Measurements from ENCODE around the gene IRF5.

Gene IRF5

DNA sequence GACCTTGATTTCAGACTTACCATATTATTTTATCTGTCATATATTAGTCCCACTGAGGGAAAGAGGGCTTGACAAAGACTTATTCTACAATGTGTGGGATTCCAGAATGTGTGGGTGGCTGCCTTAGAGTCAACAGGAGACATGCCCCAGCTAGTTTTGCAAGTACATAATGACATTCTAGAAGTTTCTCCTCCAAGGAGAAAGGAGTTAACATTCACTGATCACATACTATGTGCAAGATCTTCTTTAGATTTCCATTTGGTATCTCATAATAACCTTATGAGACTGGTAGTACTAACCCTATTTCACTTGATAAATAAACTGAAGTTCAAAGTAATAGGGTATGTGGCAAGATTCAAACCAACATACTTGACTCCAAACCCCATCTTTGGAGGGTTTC, 25.2 kb downstream of the IRF5 start:
- no peak overlapping the region for H3K4me3 ChIP-seq (ENCODE audit: low read depth, low read length)
- no peak for TF ChIP-seq CTCF (IDR thresholded peaks at IDR 0.05; ENCODE audit: borderline replicate concordance, insufficient read depth, low read depth, low read length)

DNA sequence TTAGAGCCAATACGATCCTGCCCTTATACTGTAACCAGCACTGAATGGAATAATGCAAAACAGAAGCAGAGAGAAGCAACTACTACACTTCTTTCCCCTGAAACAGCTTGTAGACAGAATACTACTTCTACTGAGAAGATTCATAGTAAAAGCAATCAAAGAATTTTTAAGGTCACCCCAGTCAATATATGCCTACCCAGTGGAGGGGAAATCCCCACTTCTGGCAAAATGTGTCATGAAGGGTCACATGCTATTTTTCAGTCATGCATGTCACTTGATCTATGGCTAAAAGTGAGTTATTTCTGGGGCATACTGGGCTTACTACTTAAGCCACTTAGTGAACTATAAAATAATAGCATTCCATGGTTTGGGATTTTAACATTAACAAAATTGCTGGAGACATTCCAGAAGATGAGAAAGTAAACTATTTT, 25.6 kb downstream of the IRF5 start:
- no peak for TF ChIP-seq CTCF (IDR thresholded peaks at IDR 0.05; ENCODE audit: borderline replicate concordance, insufficient read depth, low read depth, low read length)

DNA sequence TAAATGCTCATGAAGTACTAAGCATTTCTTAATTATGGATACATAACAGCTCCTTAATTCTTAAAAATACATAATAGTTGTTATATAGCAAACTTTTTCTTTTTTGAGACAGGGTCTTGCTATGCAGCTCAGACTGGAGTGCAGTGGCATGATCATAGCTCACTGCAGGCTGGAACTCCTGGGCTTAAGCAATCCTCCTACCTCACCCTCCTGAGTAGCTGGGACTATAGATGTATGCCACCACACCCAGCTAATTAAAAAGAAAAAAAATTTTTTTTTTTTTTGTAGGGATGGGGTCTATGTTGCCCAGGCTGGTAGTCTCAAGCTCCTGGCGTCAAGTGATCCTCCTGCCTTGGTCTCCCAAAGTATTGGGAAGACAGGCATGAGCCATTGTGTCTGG, 30.9 kb downstream of the IRF5 start:
- TF ChIP-seq CTCF (IDR thresholded peaks at IDR 0.05; ENCODE audit: borderline replicate concordance, insufficient read depth, low read depth, low read length) = no peak
- no peak overlapping the region for H3K4me3 ChIP-seq (ENCODE audit: low read depth, low read length)

More for the DNA sequence above, 25.6 kb downstream of the IRF5 start:
- H3K4me3 ChIP-seq (ENCODE audit: low read depth, low read length) = no peak overlapping the region

DNA sequence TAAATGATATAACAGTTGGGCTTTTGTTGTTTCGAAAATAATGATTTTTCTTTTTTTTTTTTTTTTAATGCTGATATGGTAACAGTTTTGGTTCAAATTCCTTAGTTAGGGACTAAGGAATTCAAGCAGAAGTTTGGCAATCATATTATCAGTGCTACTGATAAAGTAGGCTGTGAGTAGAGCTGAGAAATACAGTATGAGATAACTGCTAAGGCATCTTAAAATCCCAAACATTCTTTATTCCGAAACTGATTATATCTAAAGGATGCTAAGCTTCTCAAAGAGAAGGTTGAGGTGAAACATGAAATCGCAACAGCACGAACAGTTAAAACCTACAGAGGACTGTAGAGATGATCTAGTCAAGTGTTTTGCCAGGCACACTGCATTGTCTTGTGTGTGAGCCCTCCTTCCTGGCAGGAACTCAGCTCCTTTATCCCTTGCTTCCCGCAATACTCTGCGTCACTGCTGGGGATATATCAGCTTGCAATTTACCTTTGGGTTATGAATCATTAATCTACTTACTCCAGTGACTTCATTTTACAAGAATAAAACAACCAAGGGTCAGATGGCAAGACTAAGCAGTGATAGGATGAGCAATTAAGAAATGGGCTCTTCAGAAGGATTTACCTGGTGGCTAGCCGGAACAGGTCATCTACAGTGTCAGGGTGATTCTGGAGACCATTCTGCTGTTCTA, 36.7 kb downstream of the IRF5 start:
- H3K4me3 ChIP-seq (ENCODE audit: low read depth, low read length) = no peak overlapping the region
- TF ChIP-seq CTCF (IDR thresholded peaks at IDR 0.05; ENCODE audit: borderline replicate concordance, insufficient read depth, low read depth, low read length) = no peak

DNA sequence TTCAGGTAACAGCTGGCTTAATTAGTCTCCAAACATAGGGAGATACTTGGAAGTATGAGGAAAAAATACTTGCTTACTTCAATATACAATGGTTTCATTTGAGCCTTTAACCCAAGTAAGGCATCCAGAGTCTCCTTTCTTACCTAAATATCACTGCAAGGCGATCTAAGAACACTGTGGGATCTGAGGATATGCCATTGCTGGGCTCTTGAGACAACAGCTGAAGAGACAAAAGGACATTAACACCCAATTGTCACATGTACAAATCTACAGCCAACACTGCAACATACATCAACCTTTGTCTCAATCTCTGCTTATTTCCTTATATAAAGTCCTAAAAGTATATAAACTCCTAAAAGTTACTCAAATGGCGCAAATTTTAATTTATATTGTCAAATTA, 44.4 kb downstream of the IRF5 start:
- no peak for TF ChIP-seq CTCF (IDR thresholded peaks at IDR 0.05; ENCODE audit: borderline replicate concordance, insufficient read depth, low read depth, low read length)
- H3K4me3 ChIP-seq (ENCODE audit: low read depth, low read length) = no peak overlapping the region

DNA sequence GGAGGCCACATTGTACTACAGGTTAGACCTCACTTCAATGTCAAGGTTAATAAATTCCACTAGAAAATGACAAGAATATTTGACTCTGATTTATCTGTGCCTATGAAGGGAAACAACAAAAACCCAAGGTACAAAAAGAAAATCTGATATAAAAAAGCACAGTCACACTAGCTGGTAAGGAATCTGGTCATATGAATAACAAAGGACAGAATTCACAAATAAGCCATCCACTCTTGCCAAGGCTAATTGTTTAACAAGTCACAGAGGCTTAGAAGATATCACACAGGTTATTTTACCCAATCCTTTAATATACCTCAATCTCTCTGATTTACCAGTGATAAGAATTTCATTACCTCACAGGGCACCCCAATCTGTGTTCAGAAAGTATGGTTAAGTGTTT, 47.9 kb downstream of the IRF5 start:
- TF ChIP-seq CTCF (IDR thresholded peaks at IDR 0.05; ENCODE audit: borderline replicate concordance, insufficient read depth, low read depth, low read length) = no peak
- H3K4me3 ChIP-seq (ENCODE audit: low read depth, low read length) = no peak overlapping the region

- TF ChIP-seq CTCF (IDR thresholded peaks at IDR 0.05; ENCODE audit: borderline replicate concordance, insufficient read depth, low read depth, low read length) = no peak
- H3K4me3 ChIP-seq (ENCODE audit: low read depth, low read length) = no peak overlapping the region
These were observed 48.9 kb downstream of the IRF5 start for GRCh38 chr7:128986609-128987008.
